HG03103 (cell line): ENCODE data around the gene FSTL4.

ENCODE experiments used
- ATAC-seq: cut with Tn5 transposase; IDR thresholded peaks from one replicate; pipeline ENCODE4 v1.9.1; 2021; ENCODE audit warnings: low read depth; ENCODE audit not compliant: unreplicated experiment

Gene FSTL4

GRCh38 chr5:133236541-133236951, 375.8 kb downstream of the FSTL4 start:
- ATAC-seq, result no peak

GRCh38 chr5:133235696-133236426, 376.5 kb downstream of the FSTL4 start:
- no peak for ATAC-seq

- no peak for ATAC-seq
Measured at GRCh38 chr5:133234911-133235310, 377.4 kb downstream of the FSTL4 start.

DNA sequence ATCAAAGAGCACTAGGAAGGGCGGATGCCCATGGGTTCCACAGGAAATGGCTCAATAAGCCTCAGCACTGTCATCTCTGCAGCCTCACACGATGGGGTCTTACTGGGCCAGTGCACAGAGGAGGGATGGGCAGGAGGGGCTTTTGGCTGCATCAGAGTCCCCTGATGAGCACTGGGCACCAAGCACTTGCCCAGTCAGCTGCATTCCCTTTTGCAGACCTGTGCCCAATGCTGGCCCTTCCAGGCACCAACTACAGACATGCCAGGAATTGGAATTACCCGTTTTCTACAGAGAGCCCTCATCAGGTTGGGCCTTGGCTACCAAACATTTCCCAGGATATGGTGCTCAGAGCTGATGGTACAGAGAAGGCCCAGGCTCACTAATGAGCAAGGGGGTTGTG, 378.1 kb downstream of the FSTL4 start:
- no peak for ATAC-seq

- ATAC-seq, result no peak
Measured at GRCh38 chr5:133233616-133234015, 378.7 kb downstream of the FSTL4 start.

- ATAC-seq, result no peak
Measured at GRCh38 chr5:133232911-133233310, 379.4 kb downstream of the FSTL4 start.

DNA sequence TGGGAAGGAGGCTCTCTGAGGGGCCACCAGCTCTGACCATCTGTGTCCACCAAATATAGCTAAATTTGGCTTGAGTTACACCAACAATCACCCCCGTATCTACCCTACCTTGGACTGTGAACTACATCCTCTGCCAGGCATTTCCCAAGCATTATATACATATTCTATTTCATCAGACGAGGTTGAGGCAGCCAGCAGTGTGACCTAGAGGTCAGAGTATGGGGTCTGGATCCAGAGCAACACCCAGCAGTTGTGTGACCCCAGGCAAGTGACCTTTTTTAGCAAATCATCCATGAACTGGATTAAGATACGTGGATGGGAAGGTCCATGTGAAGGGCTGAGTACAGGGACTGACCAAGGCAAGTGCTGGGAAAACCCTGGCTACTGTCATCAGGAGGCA, 379.9 kb downstream of the FSTL4 start:
- ATAC-seq, result no peak

DNA sequence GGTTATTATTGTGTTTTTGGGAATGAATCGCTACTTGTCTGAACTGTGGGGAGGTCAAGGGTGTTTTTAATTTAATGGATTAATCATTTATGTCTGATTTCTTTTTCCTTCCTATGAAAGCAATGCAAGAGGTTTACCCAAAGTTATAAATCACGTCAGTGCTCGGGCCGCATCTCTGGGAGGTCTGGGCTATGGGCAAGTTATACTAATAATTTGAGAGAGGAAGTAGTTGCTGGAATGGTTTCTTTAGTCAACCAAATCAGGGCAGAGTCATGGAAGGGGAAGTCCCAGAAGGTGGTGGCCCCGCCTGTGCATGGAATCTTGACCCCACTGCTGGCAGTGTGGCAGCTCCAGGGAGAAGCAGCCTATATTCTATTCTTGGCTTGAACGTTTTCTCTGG, 380.3 kb downstream of the FSTL4 start:
- ATAC-seq, result no peak

GRCh38 chr5:133230823-133231578, 381.3 kb downstream of the FSTL4 start:
- no peak for ATAC-seq

DNA sequence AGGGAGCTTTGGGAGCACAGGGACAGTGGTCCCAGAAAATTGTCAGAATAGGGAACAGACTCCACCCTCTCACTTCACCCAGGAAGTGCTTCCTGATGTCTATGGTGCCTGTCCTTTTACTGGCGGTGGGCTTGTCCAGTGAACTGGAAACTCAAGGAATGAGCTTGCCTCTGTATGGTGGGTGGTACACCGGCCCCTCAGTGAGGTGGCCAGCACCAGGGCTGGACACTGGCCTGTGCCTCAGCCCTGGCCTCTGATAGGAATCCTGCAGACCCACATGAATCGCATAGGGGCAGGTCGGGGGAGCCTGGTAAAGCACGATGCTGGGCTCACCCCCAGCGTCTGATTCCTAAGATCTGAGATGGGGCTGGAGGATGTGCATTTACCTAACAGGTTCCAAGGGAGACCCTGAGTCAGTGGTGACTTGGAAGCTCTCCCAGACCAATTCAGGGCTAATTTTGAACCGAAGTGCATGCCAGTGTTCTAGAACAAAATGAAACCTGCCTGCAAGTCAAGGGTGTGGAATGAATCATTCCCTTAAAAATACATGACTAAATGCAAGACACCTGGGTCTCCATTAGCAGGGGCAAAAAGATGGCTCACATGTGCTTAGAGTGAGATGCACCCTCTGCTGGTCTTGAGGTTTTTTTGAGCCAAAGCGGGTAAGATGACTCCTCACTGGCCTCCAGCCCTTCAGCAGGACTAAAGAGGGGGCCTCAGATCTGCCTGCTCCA, 382.2 kb downstream of the FSTL4 start:
- ATAC-seq, result no peak

DNA sequence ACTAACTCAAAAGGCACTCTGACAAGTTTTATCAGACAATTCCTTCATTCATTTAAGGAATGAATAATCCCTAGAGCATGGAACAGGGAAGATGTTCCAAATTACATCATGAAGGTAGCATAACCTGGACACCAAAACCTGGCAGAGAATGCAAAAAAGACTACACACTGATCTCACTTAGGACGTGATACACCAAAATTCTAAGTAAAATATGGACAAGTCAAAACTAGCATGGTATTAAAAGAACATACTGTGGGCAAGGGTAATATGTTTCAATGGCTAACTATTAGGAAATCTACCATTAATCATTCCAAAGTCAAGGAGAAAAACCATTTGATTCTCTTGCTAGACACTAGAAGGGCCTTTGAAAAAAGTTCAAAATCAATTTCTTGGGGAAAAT, 384.0 kb downstream of the FSTL4 start:
- ATAC-seq, result no peak

- no peak for ATAC-seq
Measured at GRCh38 chr5:133227897-133228296, 384.4 kb downstream of the FSTL4 start.

- ATAC-seq, result no peak
Measured at GRCh38 chr5:133227082-133227481, 385.3 kb downstream of the FSTL4 start.

- no peak for ATAC-seq
Measured at GRCh38 chr5:133226186-133226585, 386.2 kb downstream of the FSTL4 start.

GRCh38 chr5:133225671-133226152, 386.6 kb downstream of the FSTL4 start:
- ATAC-seq, result no peak

DNA sequence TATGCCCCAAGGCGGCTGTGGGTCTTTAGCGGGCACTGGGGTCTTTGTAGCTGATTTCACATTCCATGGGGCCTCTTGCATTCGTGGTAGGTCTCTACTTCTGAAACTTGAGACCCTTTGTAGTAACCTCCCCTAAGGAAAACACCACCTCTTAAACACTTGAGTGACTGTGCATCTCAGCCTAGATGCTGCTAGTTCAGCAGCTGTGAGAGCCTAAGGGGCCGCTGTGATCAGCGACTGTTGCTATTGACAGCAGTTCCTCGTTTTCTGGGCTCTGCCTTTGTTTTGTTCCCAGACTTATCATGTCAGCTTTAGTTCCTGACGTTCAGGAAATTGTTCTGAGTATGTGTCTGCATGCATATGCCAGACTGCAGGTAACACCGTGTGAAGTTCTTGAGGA, 389.4 kb downstream of the FSTL4 start:
- no peak for ATAC-seq

DNA sequence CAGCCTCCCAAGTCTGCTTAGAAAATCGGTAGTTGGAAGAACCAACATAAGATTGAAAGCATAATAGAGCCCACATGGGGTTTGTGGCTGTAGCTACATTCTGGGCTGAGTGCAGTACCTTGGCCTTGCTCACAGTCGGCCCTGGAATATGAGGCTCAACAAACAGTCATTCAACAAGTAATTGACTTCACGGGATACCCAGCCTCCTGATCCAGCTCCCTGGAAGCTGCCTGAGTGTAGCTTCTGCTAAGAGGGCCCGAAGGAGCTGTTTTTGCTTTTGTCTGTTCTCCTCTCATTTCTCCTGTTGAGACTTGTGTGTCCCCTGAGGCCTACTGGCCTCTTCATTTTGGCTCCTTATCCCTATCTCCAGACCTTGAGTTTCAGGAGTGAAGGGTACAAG, 389.8 kb downstream of the FSTL4 start:
- no peak for ATAC-seq

DNA sequence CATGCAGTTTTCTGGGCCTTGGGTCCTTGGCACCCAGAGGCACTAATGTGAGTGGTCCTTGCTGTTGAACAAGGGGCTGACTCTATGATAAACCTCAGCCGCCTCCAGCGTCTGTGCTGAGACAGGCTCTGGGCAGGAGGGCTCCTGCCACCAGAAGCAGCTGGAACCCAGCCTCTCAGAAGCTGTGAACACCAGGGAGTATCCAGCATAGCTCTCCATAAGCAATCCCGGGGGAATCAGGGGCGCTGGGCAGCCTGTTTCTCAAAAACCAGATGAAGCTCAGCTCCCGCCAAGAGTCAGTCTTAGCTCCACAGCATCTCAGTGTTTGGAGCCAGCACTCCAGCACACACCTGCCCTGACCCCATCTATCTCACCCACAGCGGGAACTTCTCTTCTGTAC, 390.3 kb downstream of the FSTL4 start:
- ATAC-seq, result no peak

- ATAC-seq, result no peak
Measured at GRCh38 chr5:133220851-133221674, 391.3 kb downstream of the FSTL4 start.

DNA sequence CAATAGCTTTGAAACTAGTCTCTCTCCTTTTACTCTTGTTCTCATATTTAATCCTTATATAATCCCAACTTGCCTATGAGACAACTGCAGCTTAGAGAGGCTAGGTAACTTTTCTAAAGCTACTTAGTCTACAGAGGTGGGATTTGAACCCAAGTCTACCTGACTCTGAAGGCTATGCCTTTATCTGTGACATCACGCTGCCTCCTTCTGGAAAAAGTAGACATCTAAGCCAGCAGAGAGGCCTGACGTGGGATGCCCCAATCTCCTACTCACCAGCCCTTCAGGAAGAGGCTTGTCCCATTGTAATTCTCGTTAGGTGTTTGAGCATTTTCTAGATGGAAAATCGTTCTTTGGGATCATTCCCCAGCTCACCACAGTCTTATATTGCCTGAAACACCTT, 393.0 kb downstream of the FSTL4 start:
- ATAC-seq, result no peak
